CD4-positive, alpha-beta T cell (primary cell): ENCODE measurements around the gene PTPRK. TPM values are rescaled to one million over a fixed set of nuclear protein-coding genes. Genes with fewer than 3 reads are reported as not detected.

Source experiments
- ATAC-seq: fragments of 200-7000 bp; cut with Tn5 transposase; one replicate; pipeline ENCODE4 v1.10.0; 2022; ENCODE audit warnings: mild to moderate bottlenecking; ENCODE audit not compliant: poor library complexity
- CTCF ChIA-PET: fragments of 350-600 bp; sonication (Branson Sonifier 250); formaldehyde crosslinking; loops from one replicate; lab custom pipeline; 2021; ENCODE audit warnings: antibody characterized with exemption, inconsistent platforms; lab: Charles Lee
- POLR2A ChIA-PET: fragments of 350-600 bp; sonication (Branson Sonifier 250); formaldehyde crosslinking; loops from one replicate; lab custom pipeline; 2021; ENCODE audit warnings: antibody characterized with exemption, inconsistent platforms; lab: Charles Lee
- DNase-seq, 14 experiments: peaks; one replicate each; pipeline ENCODE4 v3.0.0-alpha.2; 2013 to 2020; ENCODE audit warnings: mixed read lengths in 2 of 14
- H3K27ac ChIP-seq, 2 donors: one replicate each; pipeline versions ENCODE4 v1.5.1 to v1.7.0; 2013; ENCODE audit warnings: low read length in 2 of 2, low read depth in 1 of 2, mild to moderate bottlenecking in 1 of 2
- H3K27me3 ChIP-seq, 2 experiments: 1 replicate in 1 of 2; 2 replicates in 1 of 2; pipeline versions ENCODE4 v1.6.1 to v1.7.0; 2013; ENCODE audit warnings: low read length in 2 of 2, control low read depth in 1 of 2, mild to moderate bottlenecking in 1 of 2, moderate library complexity in 1 of 2; ENCODE audit not compliant: insufficient read depth in 2 of 2, control insufficient read depth in 1 of 2
- H3K36me3 ChIP-seq: one replicate; pipeline ENCODE4 v1.6.1; 2013; ENCODE audit warnings: low read length, control low read depth; ENCODE audit not compliant: insufficient read depth
- H3K4me1 ChIP-seq: one replicate; pipeline ENCODE4 v1.6.1; 2013; ENCODE audit warnings: low read length, control low read depth; ENCODE audit not compliant: insufficient read depth
- H3K4me3 ChIP-seq: one replicate; pipeline ENCODE4 v1.5.1; 2013; ENCODE audit warnings: mild to moderate bottlenecking, low read length, moderate library complexity
- H3K9me3 ChIP-seq, 2 experiments: 1 replicate in 1 of 2; 2 replicates in 1 of 2; pipeline versions ENCODE4 v1.6.1 to v1.7.0; 2013; ENCODE audit warnings: low read length in 2 of 2, mild to moderate bottlenecking in 2 of 2, control low read depth in 1 of 2, moderate library complexity in 1 of 2; ENCODE audit not compliant: control insufficient read depth in 1 of 2, insufficient read depth in 1 of 2
- H3K27ac Mint-ChIP-seq: one replicate; pipeline ENCODE4 v1.8.0; 2020; ENCODE audit warnings: mixed read lengths
- H3K27me3 Mint-ChIP-seq: one replicate; pipeline ENCODE4 v1.8.0; 2021; ENCODE audit warnings: mixed read lengths
- H3K36me3 Mint-ChIP-seq: one replicate; pipeline ENCODE4 v1.8.0; 2021; ENCODE audit warnings: low read depth, mixed read lengths
- H3K4me1 Mint-ChIP-seq: one replicate; pipeline ENCODE4 v1.8.0; 2021; ENCODE audit warnings: low read depth, mixed read lengths
- H3K4me3 Mint-ChIP-seq: one replicate; pipeline ENCODE4 v1.8.0; 2020; ENCODE audit warnings: mild to moderate bottlenecking, mixed read lengths
- H3K9me3 Mint-ChIP-seq: one replicate; pipeline ENCODE4 v1.8.0; 2020; ENCODE audit warnings: mixed read lengths
- CTCF ChIP-seq: fragments of 200-600 bp; IDR thresholded peaks from one replicate; pipeline ENCODE4 v1.8.0; 2022; ENCODE audit warnings: antibody characterized with exemption, mild to moderate bottlenecking
- intact Hi-C, 2 experiments: fragments of 100-400 bp; cut with DNase I in 1 of 2; cut with micrococcal nuclease in 1 of 2; formaldehyde crosslinking; loops; one replicate each; pipeline versions ENCODE4 v1.15.1 to v1.9.0; 2023 to 2025; cut with DNase I, micrococcal nuclease
- total RNA-seq, 174 experiments: library from RNA in 2 of 174; stranded (reverse) in 2 of 174; gene quantifications; one replicate each; pipeline ENCODE4 v1.2.3 and lab custom pipeline; 2021 to 2026

Gene PTPRK
- total RNA-seq, 2 experiments from 2014 or later: 8.4 to 10.3 TPM

GRCh38 chr6:128499079-128499731 is 21.2 kb downstream of the PTPRK start:
- Histone ChIP-seq H3K9me3 (peaks cover 0 to 3% of the 10 kb centered on the region in 2 experiments), H3K27ac (no peak overlapping the region), H3K4me3 (no peak overlapping the region), H3K27me3 (no peaks in the 10 kb centered on the region), H3K36me3 (no peaks in the 10 kb centered on the region), H3K4me1 (no peaks in the 10 kb centered on the region)
- ATAC-seq: no peak
- no peaks in the 10 kb centered on the region for H3K4me1 Mint-ChIP-seq
- no peak overlapping the region for H3K4me3 Mint-ChIP-seq
- no peaks in the 10 kb centered on the region for H3K27me3 Mint-ChIP-seq
- DNase-seq: no peak
- H3K27ac Mint-ChIP-seq: no peak overlapping the region
- intact Hi-C loops: no loop called here
- no peaks in the 10 kb centered on the region for H3K9me3 Mint-ChIP-seq
- no peak for TF ChIP-seq CTCF
- POLR2A ChIA-PET: no interaction called here
- no peaks in the 10 kb centered on the region for H3K36me3 Mint-ChIP-seq
- CTCF ChIA-PET: interaction anchor here (0.9 to 1.3 kb wide), 2 partner anchors 10 to 17 kb away, joined by 5 read pairs; no protein-coding TSS in a partner anchor

- H3K27me3 Mint-ChIP-seq: peaks cover 4% of the 10 kb centered on the region
- ATAC-seq (no peak), DNase-seq (no peak)
- Histone ChIP-seq H3K27ac (no peak overlapping the region), H3K4me1 (no peaks in the 10 kb centered on the region), H3K27me3 (no peaks in the 10 kb centered on the region), H3K9me3 (peaks cover 0 to 5% of the 10 kb centered on the region in 2 experiments), H3K4me3 (no peak overlapping the region), H3K36me3 (no peaks in the 10 kb centered on the region)
- ChIA-PET POLR2A (no interaction called here), CTCF (interaction anchor here (1.3 kb wide), 1 partner anchor 9 kb away, joined by 5 read pairs; no protein-coding TSS in a partner anchor)
- H3K27ac Mint-ChIP-seq: no peak overlapping the region
- H3K36me3 Mint-ChIP-seq: no peaks in the 10 kb centered on the region
- no peaks in the 10 kb centered on the region for H3K9me3 Mint-ChIP-seq
- no peak overlapping the region for H3K4me3 Mint-ChIP-seq
- intact Hi-C loops: no loop called here
- H3K4me1 Mint-ChIP-seq: no peaks in the 10 kb centered on the region
- TF ChIP-seq CTCF: no peak
These were observed 22.2 kb downstream of the PTPRK start for GRCh38 chr6:128498234-128498633.

GRCh38 chr6:128495536-128496333 is 24.7 kb downstream of the PTPRK start:
- no peaks in the 10 kb centered on the region for H3K36me3 Mint-ChIP-seq
- DNase-seq: no peak
- Histone ChIP-seq H3K9me3 (peaks cover 0 to 4% of the 10 kb centered on the region in 2 experiments), H3K4me3 (no peak overlapping the region), H3K27me3 (no peaks in the 10 kb centered on the region), H3K4me1 (no peaks in the 10 kb centered on the region), H3K36me3 (no peaks in the 10 kb centered on the region), H3K27ac (no peak overlapping the region)
- no peak overlapping the region for H3K4me3 Mint-ChIP-seq
- ChIA-PET CTCF (interaction anchor here (0.5 kb wide), 1 partner anchor 114 kb away, joined by 3 read pairs; no protein-coding TSS in a partner anchor), POLR2A (interaction anchor here (0.6 kb wide), 1 partner anchor 11 kb away, joined by 4 read pairs; no protein-coding TSS in a partner anchor)
- no peak for TF ChIP-seq CTCF
- intact Hi-C loops: no loop called here
- peaks cover 5% of the 10 kb centered on the region for H3K4me1 Mint-ChIP-seq
- ATAC-seq: no peak
- peaks cover 16% of the 10 kb centered on the region for H3K27me3 Mint-ChIP-seq
- H3K27ac Mint-ChIP-seq: no peak overlapping the region
- H3K9me3 Mint-ChIP-seq: no peaks in the 10 kb centered on the region
